ENCODE measurements around the gene PEPD.

The PEPD gene

DNA sequence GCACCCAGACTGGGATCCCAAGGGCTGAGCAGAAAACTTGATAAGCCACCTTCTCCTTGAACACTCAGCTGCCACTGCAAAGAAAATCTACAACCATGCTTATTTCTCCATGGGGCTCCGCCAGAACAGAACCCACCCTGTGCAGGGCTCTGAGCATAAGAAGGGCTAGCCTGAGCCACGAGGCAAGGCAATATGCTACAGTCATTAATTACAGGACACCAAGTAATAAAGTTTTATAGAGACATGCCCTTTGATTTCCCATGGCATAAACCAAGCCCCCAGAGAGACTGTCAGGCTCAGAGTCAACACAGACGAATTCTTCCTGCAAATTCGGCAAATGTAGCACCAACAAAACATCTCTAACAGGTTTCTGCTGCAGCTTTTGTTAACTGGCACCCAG, 5.7 kb downstream of the PEPD start:
- Histone ChIP-seq H3K4me1 (ENCODE audit: insufficient read depth, low read length) (peaks cover 5% of the 10 kb centered on the region), H3K4me3 (ENCODE audit: low read length) (no peak overlapping the region), H3K9me3 (ENCODE audit: low read length) (no peaks in the 10 kb centered on the region), H3K36me3 (ENCODE audit: insufficient read depth, low read length) (no peaks in the 10 kb centered on the region), H3K27me3 (ENCODE audit: insufficient read depth, low read length) (no peaks in the 10 kb centered on the region), H2AFZ (ENCODE audit: low read depth, low read length) (no peak overlapping the region)

DNA sequence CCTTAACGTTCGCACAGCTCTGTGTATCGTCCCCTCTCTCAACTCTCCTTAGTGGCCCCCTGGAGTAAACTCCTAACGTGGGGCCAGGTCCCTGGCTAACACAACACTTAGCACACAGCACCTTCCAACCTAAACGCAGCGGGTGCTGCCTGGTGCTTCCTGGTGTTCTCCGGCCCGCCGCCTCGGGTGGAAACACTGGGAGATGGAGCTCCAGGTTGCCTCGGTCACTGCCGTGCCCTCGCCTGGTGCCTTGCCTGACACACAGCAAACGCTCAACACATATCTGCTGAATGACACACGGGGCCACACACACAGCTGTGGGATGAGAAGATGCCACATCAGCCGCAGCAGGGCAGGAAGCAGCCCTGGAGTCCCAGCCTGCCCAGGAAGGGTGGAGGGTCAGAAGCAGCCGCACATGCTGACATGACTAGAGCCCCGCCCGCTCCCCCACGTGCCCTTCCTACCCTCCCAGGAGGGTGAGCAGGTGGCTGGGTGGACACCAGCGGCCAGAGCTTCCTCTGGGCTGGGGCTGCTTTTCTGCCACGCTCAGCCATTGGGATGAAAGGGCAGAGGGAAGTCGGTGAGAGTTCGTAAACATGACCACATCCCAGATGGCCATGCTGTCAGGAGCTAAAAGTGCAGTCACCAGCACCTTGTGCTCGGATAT, 6.6 kb downstream of the PEPD start:
- Histone ChIP-seq H3K27me3 (ENCODE audit: insufficient read depth, low read length) (no peaks in the 10 kb centered on the region), H3K4me1 (ENCODE audit: insufficient read depth, low read length) (no peaks in the 10 kb centered on the region), H3K9me3 (ENCODE audit: low read length) (no peaks in the 10 kb centered on the region), H2AFZ (ENCODE audit: low read depth, low read length) (no peak overlapping the region), H3K4me3 (ENCODE audit: low read length) (no peak overlapping the region), H3K36me3 (ENCODE audit: insufficient read depth, low read length) (no peaks in the 10 kb centered on the region)

DNA sequence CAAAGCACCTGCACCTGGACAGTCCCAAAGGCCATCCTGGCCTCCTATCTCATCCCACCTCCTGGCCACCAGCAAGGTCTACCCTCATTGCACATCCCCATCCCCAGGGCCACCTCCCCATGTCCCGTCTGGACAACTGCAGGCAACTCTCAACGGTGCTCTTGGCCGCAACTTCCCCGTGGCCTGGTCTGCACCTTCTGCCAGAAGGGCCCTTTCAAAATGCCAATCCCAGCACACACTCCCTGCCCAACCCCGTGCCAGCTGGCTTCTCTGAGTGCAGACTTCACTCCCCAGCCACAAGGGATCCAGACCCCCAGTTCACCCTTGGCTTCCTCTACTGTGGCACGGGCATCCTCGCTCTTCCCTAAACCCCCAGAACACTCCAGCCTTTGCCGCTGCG, 8.2 kb downstream of the PEPD start:
- Histone ChIP-seq H3K4me3 (ENCODE audit: low read length) (no peak overlapping the region), H3K9me3 (ENCODE audit: low read length) (no peaks in the 10 kb centered on the region), H3K36me3 (ENCODE audit: insufficient read depth, low read length) (no peaks in the 10 kb centered on the region), H3K4me1 (ENCODE audit: insufficient read depth, low read length) (no peaks in the 10 kb centered on the region), H2AFZ (ENCODE audit: low read depth, low read length) (no peak overlapping the region), H3K27me3 (ENCODE audit: insufficient read depth, low read length) (no peaks in the 10 kb centered on the region)

DNA sequence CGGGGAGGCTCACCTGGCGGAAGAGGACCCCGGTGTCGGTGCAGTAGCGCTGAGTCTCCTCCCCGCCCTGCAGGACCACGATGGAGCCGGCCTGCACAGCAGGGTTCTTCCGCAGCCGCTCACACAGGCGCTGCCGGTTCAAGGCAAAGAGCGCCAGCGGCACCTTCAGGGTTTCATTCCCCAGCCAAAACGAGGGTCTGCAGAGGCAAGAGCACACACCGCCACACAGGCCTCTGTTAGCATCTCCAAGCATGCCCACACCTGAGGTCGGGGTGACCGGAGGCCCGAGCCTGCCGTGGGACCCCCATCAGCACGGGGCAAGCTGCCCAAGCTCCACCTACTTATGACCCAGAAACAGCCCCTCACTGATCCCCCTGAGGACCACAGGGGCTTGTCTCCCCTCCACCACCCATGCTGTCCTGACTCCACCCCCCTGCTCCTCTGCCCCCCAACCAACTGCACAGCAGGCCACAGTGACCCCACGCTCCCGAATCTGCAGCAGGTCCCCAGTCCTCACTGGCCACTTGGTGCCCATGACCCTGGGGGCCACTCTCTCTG, 8.9 kb downstream of the PEPD start:
- Histone ChIP-seq H3K4me1 (ENCODE audit: insufficient read depth, low read length) (peaks cover 2% of the 10 kb centered on the region), H2AFZ (ENCODE audit: low read depth, low read length) (no peak overlapping the region), H3K9me3 (ENCODE audit: low read length) (no peaks in the 10 kb centered on the region), H3K27me3 (ENCODE audit: insufficient read depth, low read length) (no peaks in the 10 kb centered on the region), H3K36me3 (ENCODE audit: insufficient read depth, low read length) (no peaks in the 10 kb centered on the region), H3K4me3 (ENCODE audit: low read length) (no peak overlapping the region)

DNA sequence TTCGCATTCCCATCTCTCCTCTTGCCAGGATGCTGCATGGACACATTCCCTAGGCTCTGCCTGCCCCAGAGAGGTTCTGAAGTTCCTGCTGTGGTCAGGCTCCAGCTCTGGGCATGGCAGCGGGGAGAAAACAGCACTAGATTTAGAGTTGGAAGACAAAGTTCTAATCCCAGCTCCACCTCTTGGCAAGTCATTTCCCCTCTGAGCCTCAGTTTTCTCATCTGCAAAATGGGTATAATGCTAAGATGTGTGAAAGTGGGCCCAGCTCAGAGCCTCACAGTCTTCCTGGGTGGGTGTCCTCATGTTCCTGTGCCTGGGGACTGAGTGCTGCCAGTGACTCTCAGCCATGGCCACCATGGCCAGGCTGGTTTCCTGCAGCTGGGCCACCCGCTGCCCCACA, 9.6 kb downstream of the PEPD start:
- Histone ChIP-seq H3K4me3 (ENCODE audit: low read length) (no peak overlapping the region), H3K4me1 (ENCODE audit: insufficient read depth, low read length) (peaks cover 8% of the 10 kb centered on the region), H3K9me3 (ENCODE audit: low read length) (no peaks in the 10 kb centered on the region), H2AFZ (ENCODE audit: low read depth, low read length) (no peak overlapping the region), H3K27me3 (ENCODE audit: insufficient read depth, low read length) (no peaks in the 10 kb centered on the region), H3K36me3 (ENCODE audit: insufficient read depth, low read length) (no peaks in the 10 kb centered on the region)

DNA sequence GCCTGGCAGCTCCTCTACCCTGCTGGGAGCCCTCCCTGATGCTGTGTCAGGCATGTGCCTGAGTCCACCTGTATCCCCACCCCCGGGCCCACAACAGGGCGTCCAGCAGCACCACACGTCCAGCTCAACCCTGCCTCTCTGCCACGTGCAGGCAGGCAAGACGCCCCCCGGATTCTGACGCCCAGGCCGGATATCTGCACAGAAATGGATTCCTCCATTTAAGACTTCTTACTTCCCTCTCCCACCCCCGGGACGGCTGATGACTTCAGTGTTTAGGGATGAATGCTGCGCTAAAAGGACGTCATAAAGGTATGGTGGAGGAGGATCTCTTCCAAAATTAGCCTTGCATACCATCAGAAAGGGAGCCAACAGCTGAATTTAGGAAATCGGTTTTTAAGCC, 10.2 kb downstream of the PEPD start:
- Histone ChIP-seq H3K9me3 (ENCODE audit: low read length) (no peaks in the 10 kb centered on the region), H3K4me1 (ENCODE audit: insufficient read depth, low read length) (peaks cover 15% of the 10 kb centered on the region)

DNA sequence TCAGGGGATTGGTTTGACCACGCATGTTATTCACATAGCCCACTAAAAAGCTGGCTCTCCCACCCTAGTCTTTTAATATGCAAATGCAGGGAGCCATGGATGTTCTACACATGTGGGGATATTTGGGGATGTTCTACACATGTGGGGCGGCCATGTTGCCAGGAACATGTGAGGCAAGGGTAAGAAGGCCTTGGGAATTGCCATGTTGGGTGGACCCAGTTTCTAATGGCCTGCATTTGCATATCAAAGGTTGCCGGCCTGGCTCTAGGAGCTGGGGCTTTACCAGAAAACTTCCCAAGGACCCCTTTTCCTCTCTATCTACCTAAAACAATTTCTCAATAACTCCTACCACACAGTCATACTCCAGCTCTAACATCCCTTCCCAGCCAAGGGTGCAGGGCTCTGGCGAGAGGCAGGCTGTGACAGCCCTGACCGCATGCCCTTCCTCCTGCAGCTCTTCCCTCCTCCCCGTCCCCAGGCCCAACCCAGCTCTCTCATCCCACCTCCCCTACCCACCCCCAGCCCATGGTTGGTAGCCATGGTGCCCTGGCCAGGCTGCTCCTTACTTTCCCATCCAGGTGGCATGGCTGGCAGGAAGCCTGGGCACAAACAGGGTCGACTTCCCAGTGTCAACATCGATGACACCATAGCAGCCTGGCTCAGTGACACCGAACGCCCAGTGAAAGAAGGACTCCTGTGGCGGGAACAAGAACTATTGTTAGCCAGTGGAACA, 11.0 kb downstream of the PEPD start:
- Histone ChIP-seq H3K4me1 (ENCODE audit: insufficient read depth, low read length) (peaks cover 15% of the 10 kb centered on the region), H2AFZ (ENCODE audit: low read depth, low read length) (no peak overlapping the region), H3K9me3 (ENCODE audit: low read length) (no peaks in the 10 kb centered on the region), H3K27me3 (ENCODE audit: insufficient read depth, low read length) (no peaks in the 10 kb centered on the region), H3K36me3 (ENCODE audit: insufficient read depth, low read length) (no peaks in the 10 kb centered on the region), H3K4me3 (ENCODE audit: low read length) (no peak overlapping the region)

More for the DNA sequence above, 10.2 kb downstream of the PEPD start:
- no peak overlapping the region for H2AFZ ChIP-seq (ENCODE audit: low read depth, low read length)
- no peak overlapping the region for H3K4me3 ChIP-seq (ENCODE audit: low read length)
- no peaks in the 10 kb centered on the region for H3K27me3 ChIP-seq (ENCODE audit: insufficient read depth, low read length)
- no peaks in the 10 kb centered on the region for H3K36me3 ChIP-seq (ENCODE audit: insufficient read depth, low read length)

DNA sequence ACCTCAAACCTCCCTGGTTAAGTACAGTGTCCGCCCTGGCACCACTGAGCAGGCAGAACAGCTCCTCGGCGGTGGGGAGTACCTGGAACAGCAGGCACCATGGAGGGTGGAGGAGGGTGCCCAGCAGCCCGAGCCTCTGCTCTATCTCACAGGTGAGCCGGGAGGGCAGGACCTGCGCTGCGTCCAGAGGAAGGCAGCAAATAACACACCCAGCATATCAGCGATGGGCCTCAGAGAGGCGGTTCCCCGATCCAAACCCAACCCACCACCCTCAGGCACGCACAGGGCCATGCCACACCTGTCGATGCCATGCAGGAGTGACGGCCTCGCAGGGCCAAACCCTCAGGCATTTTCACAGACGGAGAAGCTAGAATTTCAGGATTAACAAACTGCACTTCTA, 11.8 kb downstream of the PEPD start:
- Histone ChIP-seq H3K4me1 (ENCODE audit: insufficient read depth, low read length) (peaks cover 21% of the 10 kb centered on the region), H3K4me3 (ENCODE audit: low read length) (no peak overlapping the region), H3K36me3 (ENCODE audit: insufficient read depth, low read length) (no peaks in the 10 kb centered on the region), H2AFZ (ENCODE audit: low read depth, low read length) (no peak overlapping the region), H3K9me3 (ENCODE audit: low read length) (no peaks in the 10 kb centered on the region), H3K27me3 (ENCODE audit: insufficient read depth, low read length) (no peaks in the 10 kb centered on the region)

DNA sequence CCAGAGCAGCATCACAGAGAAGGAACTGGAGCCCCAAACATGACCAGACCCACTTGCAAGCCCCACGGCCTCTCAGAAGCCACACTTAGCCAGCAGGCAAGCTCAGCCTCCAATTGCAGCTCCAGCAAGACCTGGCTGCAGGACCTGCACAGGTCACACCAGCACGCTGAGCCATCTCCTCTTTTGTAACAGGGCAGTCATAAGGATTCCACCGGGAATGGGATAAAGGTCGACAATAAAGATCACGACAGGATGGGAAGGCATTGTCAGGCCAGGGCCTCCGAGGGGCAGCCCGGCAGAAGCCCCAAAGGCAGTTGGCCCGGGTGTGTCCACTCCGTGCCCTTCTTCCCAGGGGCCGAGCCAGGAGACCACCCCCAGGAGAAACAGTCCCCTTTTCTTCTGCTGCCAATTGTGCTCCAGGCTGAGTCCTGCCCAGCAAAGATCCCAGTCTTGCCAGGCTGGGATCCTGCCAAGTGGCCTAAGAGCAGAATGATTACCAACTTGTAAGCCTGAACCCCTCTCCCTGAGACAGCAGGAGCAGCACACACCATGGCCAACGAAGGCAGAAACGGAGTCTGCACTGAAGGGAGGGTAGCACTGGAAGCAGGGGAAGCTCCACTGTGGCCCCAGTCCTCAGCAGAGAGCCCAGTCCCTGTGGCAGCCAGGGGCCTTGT, 12.5 kb downstream of the PEPD start:
- no peaks in the 10 kb centered on the region for H3K27me3 ChIP-seq (ENCODE audit: insufficient read depth, low read length)

DNA sequence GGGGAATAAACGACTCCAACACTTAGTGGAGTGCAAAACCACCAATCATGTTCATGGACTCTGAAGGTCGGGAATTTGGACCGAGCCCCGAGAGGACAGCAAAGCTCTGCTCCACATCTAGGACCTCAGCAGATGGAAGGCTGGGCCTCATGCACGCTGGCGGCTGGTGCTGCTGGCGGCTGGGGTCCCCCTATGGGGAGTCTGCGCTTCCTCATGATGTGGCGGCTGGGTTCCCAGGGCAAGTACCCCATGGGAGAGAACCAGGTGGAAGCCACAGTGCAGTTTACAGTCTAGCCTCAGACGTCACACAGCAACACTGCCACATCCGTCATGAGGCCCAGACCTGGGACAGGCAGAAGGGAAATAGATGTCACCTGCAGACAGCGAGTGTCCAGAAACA, 13.2 kb downstream of the PEPD start:
- Histone ChIP-seq H3K9me3 (ENCODE audit: low read length) (no peaks in the 10 kb centered on the region), H3K27me3 (ENCODE audit: insufficient read depth, low read length) (no peaks in the 10 kb centered on the region), H3K4me3 (ENCODE audit: low read length) (no peak overlapping the region), H3K36me3 (ENCODE audit: insufficient read depth, low read length) (no peaks in the 10 kb centered on the region), H3K4me1 (ENCODE audit: insufficient read depth, low read length) (peaks cover 32% of the 10 kb centered on the region), H2AFZ (ENCODE audit: low read depth, low read length) (no peak overlapping the region)

More for the DNA sequence above, 12.5 kb downstream of the PEPD start:
- H2AFZ ChIP-seq (ENCODE audit: low read depth, low read length), result no peak overlapping the region
- H3K4me3 ChIP-seq (ENCODE audit: low read length), result no peak overlapping the region
- no peaks in the 10 kb centered on the region for H3K9me3 ChIP-seq (ENCODE audit: low read length)
- H3K36me3 ChIP-seq (ENCODE audit: insufficient read depth, low read length), result no peaks in the 10 kb centered on the region
- H3K4me1 ChIP-seq (ENCODE audit: insufficient read depth, low read length), result peaks cover 25% of the 10 kb centered on the region

DNA sequence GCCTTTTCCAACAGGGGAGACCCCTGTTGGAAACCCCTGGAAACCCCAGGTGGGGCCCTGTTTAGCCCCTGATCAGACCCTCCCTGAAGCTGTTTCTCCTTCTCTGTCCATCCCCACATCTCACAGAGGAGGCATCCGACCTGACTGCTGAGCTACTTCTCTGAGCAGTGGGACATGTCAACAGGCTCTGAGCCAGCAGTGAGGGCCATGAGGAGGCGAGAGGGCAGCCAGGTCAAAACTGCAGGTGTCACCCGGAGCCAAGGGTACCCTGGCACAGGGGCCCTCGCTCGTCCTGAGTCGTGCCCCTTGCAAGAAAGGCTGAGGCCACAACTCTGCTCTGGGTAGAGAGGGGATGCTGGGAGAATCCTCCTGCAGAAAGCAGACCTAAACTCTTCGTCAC, 13.6 kb downstream of the PEPD start:
- Histone ChIP-seq H3K4me3 (ENCODE audit: low read length) (no peak overlapping the region), H2AFZ (ENCODE audit: low read depth, low read length) (no peak overlapping the region), H3K36me3 (ENCODE audit: insufficient read depth, low read length) (no peaks in the 10 kb centered on the region), H3K27me3 (ENCODE audit: insufficient read depth, low read length) (no peaks in the 10 kb centered on the region), H3K9me3 (ENCODE audit: low read length) (no peaks in the 10 kb centered on the region), H3K4me1 (ENCODE audit: insufficient read depth, low read length) (peaks cover 36% of the 10 kb centered on the region)

DNA sequence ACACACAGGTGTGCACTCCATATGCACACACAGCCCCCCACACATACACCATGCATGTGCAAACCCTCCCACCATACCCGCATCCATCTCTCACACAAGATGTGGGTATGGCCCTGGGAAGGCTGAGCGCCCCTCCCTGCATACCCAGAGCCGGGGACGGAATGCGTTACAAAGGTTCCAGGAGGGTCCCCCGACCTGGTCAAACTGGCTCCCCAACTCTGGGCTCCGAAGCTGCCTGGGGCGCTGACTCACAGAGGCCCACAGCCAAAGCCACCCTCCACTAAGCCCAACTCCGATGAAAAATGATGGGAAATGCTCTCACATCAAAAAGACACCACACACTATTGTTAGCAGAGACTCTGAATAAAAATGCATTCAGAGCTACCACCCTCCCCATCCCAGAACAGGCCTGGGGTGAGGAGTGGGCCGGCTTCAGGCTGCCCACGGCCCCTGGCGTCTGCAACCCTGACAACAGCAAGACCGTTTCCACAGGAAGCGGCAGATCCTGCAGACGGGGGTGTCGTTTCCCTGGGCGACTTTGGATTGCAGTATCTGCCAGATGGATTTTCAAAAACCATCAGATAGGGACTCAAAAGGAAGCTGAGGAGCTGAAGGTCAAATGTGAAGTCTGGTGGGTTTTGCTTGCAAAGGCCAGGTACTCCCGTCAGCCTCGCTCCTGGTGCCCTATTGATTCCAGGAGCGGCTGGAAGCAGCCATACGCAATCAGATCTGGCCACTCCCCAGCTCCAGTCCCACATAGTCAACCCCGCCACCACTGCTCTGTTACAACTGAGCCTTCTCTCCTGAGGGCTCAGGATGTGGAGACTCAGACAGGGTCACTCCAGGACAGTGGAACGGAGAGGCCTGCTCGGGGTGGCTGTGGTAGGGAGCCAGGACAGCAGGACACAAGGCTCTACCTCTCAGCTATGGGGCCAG, 14.3 kb downstream of the PEPD start:
- Histone ChIP-seq H2AFZ (ENCODE audit: low read depth, low read length) (no peak overlapping the region), H3K27me3 (ENCODE audit: insufficient read depth, low read length) (no peaks in the 10 kb centered on the region), H3K36me3 (ENCODE audit: insufficient read depth, low read length) (no peaks in the 10 kb centered on the region), H3K4me1 (ENCODE audit: insufficient read depth, low read length) (peaks cover 39% of the 10 kb centered on the region), H3K9me3 (ENCODE audit: low read length) (no peaks in the 10 kb centered on the region), H3K4me3 (ENCODE audit: low read length) (no peak overlapping the region)

Data from neuron (in vitro differentiated cells).